IPS-18a (cell line): ENCODE measurements around the gene RYR3.

Experiments
- H3K27ac ChIP-seq: one replicate; pipeline ENCODE4 v1.5.1; 2013; ENCODE audit warnings: low read length
- H3K27me3 ChIP-seq: one replicate; pipeline ENCODE4 v1.6.1; 2013; ENCODE audit warnings: mild to moderate bottlenecking, low read length; ENCODE audit not compliant: control insufficient read depth, insufficient read depth
- H3K36me3 ChIP-seq: one replicate; pipeline ENCODE4 v1.6.1; 2013; ENCODE audit warnings: low read depth, low read length; ENCODE audit not compliant: control insufficient read depth
- H3K4me1 ChIP-seq: one replicate; pipeline ENCODE4 v1.6.1; 2013; ENCODE audit warnings: low read depth, low read length; ENCODE audit not compliant: control insufficient read depth
- H3K4me3 ChIP-seq: one replicate; pipeline ENCODE4 v1.5.1; 2013; ENCODE audit warnings: low read length
- H3K9ac ChIP-seq: one replicate; pipeline ENCODE4 v1.6.1; 2013; ENCODE audit warnings: mild to moderate bottlenecking, low read length, moderate library complexity
- H3K9me3 ChIP-seq: one replicate; pipeline ENCODE4 v1.6.1; 2013; ENCODE audit warnings: low read depth, low read length; ENCODE audit not compliant: control insufficient read depth

RYR3 gene

DNA sequence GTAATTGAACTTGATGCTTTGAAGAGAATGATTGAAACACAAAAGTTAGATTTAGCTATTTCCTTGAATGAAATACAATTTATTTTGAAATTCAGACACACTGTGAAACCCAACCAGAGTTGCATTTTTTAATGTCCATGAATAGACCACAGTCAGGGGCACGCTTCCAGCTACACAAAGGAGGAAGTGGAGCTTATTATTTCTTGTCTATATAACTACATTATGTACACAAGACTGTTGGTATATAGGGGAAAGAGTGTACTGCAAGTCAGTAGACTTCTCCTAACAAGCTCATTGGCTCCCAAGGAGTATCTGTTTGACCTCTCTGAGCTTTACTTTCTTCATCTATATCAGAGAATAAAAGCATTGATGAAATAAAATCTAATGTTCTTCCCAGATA lies 326.2 kb downstream of the RYR3 start:
- no peaks in the 10 kb centered on the region for H3K4me1 ChIP-seq
- no peaks in the 10 kb centered on the region for H3K9me3 ChIP-seq
- no peak overlapping the region for H3K9ac ChIP-seq

DNA sequence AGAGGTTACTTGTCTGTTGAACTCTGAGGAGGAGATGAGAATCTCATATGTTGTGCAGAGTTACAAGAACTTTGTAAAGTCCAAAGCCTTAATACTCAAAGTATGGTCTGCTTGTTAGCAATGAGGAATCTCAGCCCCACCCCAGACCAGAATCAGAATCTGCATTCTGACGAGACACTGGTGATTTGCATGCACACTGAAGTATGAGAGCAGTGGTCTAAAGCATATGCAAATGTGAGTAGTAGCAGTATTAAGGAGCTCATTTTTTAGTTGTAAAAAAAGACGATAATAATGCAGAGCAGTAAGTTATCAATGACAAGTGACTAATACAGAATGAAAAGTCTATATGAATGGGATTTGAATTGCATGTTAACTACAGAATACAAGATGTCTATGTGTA lies 327.7 kb downstream of the RYR3 start:
- no peaks in the 10 kb centered on the region for H3K9me3 ChIP-seq
- no peak overlapping the region for H3K9ac ChIP-seq
- no peaks in the 10 kb centered on the region for H3K4me1 ChIP-seq
- H3K27ac ChIP-seq: no peak overlapping the region
- no peaks in the 10 kb centered on the region for H3K27me3 ChIP-seq
- no peaks in the 10 kb centered on the region for H3K36me3 ChIP-seq
- no peak overlapping the region for H3K4me3 ChIP-seq

More for the DNA sequence above, 326.2 kb downstream of the RYR3 start:
- Histone ChIP-seq H3K4me3 (no peak overlapping the region), H3K36me3 (no peaks in the 10 kb centered on the region), H3K27ac (no peak overlapping the region), H3K27me3 (no peaks in the 10 kb centered on the region)

DNA sequence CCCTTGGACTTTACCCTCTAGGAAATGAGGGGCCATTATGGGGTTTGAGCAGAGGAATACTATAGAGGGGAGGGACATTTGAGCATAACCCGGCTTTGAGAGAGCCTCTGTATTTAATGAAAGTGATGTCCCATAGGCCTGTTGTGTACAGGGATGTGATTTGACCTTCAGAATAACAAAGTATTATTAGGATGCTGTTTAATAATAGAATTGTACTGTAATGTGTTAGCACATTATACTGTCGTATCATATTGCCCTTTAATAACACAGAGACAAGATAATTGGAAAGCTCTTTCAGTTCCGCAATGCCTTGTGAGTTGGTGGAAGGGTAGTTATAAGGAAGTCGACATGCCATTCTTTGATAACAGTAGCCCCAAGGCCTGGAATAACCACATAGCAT lies 328.3 kb downstream of the RYR3 start:
- H3K36me3 ChIP-seq: no peaks in the 10 kb centered on the region
- H3K9me3 ChIP-seq: no peaks in the 10 kb centered on the region
- H3K27me3 ChIP-seq: no peaks in the 10 kb centered on the region
- no peak overlapping the region for H3K4me3 ChIP-seq
- no peak overlapping the region for H3K27ac ChIP-seq
- no peaks in the 10 kb centered on the region for H3K4me1 ChIP-seq
- no peak overlapping the region for H3K9ac ChIP-seq

DNA sequence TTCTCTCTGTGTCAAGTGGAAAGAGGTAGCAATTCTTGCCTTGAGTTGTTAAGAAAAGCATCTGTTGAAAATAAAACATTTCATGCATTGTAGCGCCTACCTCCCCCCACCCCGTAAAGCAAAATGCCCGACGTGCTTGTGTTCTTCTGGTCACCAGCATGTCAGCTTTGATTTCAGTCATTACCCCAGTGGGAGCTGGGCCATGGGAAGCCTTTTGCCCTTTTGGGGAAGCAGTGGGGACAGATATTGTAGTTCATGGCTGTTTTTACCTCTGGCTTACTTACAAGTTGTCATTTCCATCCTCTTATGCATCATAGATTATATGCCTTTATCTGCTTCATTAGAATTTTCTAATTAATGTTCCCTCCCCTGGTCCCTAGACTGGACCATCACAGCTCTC lies 328.7 kb downstream of the RYR3 start:
- H3K9me3 ChIP-seq: no peaks in the 10 kb centered on the region
- no peak overlapping the region for H3K9ac ChIP-seq
- no peaks in the 10 kb centered on the region for H3K27me3 ChIP-seq
- H3K4me1 ChIP-seq: no peaks in the 10 kb centered on the region
- H3K27ac ChIP-seq: no peak overlapping the region
- H3K36me3 ChIP-seq: no peaks in the 10 kb centered on the region
- H3K4me3 ChIP-seq: no peak overlapping the region

DNA sequence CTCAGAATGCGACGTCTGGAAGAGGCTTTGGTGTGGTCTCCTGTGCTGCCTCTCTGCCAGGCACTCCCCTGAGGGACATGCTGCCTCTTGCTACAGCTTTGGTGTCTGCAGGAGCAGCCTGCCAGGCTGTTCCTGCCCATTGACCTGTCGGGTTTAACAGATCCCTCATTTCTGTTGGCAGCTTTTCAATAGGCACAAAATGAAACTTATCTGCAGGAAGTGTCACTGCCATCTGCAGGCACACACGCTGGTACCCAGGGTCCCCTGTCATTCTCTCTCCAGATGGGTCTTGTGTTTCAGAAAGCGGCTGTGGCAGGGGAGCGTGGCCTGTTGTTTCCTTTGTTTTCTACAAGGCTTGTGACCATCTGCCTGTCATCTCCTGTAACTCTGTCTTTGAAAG lies 329.2 kb downstream of the RYR3 start:
- H3K9me3 ChIP-seq: no peaks in the 10 kb centered on the region
- H3K9ac ChIP-seq: no peak overlapping the region
- H3K27ac ChIP-seq: no peak overlapping the region
- H3K27me3 ChIP-seq: no peaks in the 10 kb centered on the region
- no peak overlapping the region for H3K4me3 ChIP-seq
- H3K4me1 ChIP-seq: no peaks in the 10 kb centered on the region
- no peaks in the 10 kb centered on the region for H3K36me3 ChIP-seq

DNA sequence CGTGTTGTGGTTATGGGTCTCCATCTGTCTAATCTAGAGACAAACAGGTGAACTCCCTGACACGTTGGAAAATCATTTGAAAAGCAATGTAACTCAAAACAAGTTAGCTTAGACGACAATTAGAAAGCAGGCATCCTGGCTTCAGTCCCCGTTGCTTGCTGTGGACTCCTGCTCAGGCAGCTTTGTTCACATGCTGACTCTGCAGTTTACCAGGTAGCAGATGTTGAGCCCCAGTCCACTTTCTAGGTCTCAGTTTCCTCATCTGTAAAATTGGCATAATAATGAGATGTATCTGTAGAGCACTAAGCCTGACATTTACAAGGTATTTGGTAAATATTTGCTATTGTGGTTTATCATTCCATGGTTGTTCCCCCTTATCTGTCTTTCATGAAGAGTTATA lies 330.3 kb downstream of the RYR3 start:
- no peaks in the 10 kb centered on the region for H3K27me3 ChIP-seq
- H3K9me3 ChIP-seq: no peaks in the 10 kb centered on the region
- no peak overlapping the region for H3K27ac ChIP-seq
- no peak overlapping the region for H3K4me3 ChIP-seq
- H3K36me3 ChIP-seq: no peaks in the 10 kb centered on the region
- H3K9ac ChIP-seq: no peak overlapping the region
- no peaks in the 10 kb centered on the region for H3K4me1 ChIP-seq

DNA sequence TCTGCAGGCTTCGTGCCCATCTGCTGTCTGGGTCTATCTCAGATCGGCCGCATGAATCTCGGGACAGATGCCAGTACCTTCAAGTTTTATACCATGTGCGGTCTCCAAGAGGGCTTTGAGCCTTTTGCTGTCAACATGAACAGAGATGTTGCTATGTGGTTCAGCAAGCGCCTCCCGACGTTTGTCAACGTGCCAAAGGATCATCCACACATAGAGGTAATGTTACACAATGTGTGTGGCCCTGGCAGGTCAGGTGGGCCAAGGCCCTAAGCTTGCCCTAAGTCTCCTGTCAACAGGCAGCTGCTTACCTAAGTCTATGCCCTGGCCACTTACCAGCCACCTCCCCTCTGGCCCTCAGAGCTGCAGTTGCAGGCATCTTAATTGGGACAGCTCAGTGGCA lies 333.5 kb downstream of the RYR3 start:
- Histone ChIP-seq H3K27ac (no peak overlapping the region), H3K9ac (no peak overlapping the region), H3K4me3 (no peak overlapping the region), H3K36me3 (no peaks in the 10 kb centered on the region), H3K9me3 (no peaks in the 10 kb centered on the region), H3K4me1 (peaks cover 3% of the 10 kb centered on the region), H3K27me3 (no peaks in the 10 kb centered on the region)

DNA sequence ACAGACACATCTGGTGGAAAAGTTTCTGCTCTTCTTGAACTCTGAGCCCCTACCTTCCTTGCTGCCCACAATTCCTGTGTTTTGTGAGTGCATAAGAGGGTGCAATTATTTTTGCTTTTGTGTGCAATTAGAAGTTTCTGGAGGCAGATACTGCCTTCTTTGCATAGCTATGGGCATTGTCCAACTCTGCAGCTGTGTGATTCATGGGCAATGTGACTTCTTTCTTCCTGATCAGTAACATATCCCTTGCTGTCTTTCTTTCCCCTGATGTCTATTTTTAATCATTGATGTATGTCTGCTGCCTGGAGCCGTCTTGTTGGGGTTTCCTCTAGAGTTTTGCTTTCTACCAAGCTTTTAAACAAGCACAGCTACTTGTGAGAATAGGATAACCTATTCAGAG lies 336.0 kb downstream of the RYR3 start:
- Histone ChIP-seq H3K9ac (no peak overlapping the region), H3K27ac (no peak overlapping the region), H3K36me3 (no peaks in the 10 kb centered on the region), H3K4me3 (no peak overlapping the region), H3K27me3 (no peaks in the 10 kb centered on the region), H3K4me1 (peaks cover 3% of the 10 kb centered on the region), H3K9me3 (no peaks in the 10 kb centered on the region)

DNA sequence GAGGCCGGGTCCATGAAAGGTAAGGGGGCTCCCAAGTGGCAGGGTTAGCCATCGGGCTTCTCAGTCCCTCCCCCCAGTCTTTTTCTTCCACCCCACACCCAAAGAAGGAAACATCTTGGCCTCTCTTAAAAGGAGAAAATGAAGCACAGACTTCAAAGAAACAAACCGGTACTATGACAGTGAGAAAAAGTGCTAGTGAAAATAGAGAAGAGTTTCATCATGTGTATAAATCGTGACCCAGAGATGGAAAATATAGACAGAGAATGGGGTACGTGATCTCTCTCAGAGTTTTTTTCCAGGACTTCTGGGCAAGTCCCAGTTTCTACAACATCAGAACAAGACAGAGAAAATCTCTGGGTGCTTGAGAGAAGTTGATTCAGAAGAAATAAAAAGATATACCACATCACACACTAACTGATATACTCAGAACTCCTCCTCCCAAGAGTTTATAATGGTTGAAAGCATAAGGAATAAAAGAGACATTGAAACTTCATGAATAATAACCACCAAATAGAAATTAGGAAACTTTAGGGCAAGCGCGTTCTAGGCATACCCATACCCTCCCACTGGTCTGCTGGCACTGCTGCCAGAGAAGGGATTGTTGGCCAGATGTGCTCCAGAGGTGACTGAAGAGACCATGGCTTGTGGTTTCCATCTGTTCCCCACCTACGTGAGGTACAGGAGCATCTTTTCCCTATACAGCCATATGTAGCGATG lies 338.6 kb downstream of the RYR3 start:
- no peak overlapping the region for H3K9ac ChIP-seq
- H3K4me1 ChIP-seq: peaks cover 3% of the 10 kb centered on the region
- no peaks in the 10 kb centered on the region for H3K27me3 ChIP-seq
- H3K9me3 ChIP-seq: no peaks in the 10 kb centered on the region
- no peaks in the 10 kb centered on the region for H3K36me3 ChIP-seq
- H3K4me3 ChIP-seq: no peak overlapping the region
- H3K27ac ChIP-seq: no peak overlapping the region

DNA sequence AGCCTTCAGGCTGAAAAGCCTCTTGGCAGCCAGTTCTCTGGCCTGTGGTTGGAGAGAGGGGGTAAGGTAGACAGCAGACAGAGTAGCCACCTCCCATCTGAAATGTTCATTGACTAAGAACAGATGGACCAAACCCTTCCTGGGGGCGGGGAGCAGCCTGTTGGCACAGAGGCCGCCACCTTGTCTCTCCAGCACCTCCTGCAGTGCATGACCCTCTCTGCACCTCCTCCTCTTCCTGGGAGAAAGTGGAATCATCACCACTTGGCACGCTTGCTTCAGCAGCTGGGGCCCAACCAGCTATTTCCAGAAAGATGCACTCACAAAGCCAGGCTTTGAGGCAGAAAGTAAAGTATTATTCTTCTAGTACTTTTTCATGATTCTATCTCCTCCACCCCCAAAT lies 344.1 kb downstream of the RYR3 start:
- no peak overlapping the region for H3K4me3 ChIP-seq
- H3K27ac ChIP-seq: no peak overlapping the region
- H3K9ac ChIP-seq: no peak overlapping the region
- H3K9me3 ChIP-seq: no peaks in the 10 kb centered on the region
- no peaks in the 10 kb centered on the region for H3K36me3 ChIP-seq
- H3K4me1 ChIP-seq: no peaks in the 10 kb centered on the region
- no peaks in the 10 kb centered on the region for H3K27me3 ChIP-seq

DNA sequence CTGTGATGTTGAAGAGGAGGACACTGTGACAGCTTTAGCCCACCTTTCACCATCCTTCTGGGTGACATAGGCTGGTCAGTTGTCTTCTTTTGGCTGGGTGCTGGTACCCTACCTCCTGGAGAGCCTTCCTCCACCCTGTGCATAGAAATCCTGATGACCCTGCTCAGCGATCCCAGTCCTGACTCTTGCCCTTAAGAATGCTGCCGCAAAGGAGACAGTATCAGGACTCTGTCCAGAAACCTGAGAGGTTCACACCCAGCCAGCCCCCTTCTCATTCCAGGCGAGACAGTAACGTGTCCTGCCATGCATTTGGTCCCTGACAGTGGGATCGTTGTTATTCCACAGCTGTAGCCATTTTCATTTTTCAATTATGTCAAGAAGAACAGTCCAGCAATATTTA lies 344.7 kb downstream of the RYR3 start:
- H3K27me3 ChIP-seq: no peaks in the 10 kb centered on the region
- no peak overlapping the region for H3K9ac ChIP-seq
- no peak overlapping the region for H3K27ac ChIP-seq
- H3K36me3 ChIP-seq: no peaks in the 10 kb centered on the region
- H3K4me3 ChIP-seq: no peak overlapping the region
- no peaks in the 10 kb centered on the region for H3K4me1 ChIP-seq
- H3K9me3 ChIP-seq: no peaks in the 10 kb centered on the region

DNA sequence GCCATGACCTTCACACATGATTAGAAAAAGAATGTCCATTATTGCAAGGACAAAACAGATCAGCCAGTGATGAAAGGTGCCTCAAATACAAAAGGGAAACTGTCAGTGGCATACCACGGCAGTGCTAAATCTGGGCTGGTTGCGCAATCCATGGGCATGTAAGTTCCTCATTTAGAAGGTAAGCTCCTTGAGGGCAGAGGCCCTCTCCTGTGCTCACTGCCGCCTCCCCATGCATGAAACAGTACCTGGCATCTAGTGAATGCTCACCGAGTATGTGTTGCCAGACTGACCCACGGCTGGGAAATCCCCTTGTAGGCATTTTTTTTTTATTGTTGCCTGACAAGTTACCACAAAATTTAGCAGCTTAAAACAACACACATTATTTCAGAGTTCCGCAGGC lies 345.4 kb downstream of the RYR3 start:
- H3K4me1 ChIP-seq: no peaks in the 10 kb centered on the region
- no peak overlapping the region for H3K9ac ChIP-seq
- H3K9me3 ChIP-seq: no peaks in the 10 kb centered on the region
- no peaks in the 10 kb centered on the region for H3K36me3 ChIP-seq
- no peak overlapping the region for H3K4me3 ChIP-seq
- no peak overlapping the region for H3K27ac ChIP-seq
- H3K27me3 ChIP-seq: no peaks in the 10 kb centered on the region
